ACHN (cell line): Measurements from ENCODE around the gene ELFN2.
"Not testable (repeated sequence)": the region's sequence is repeated elsewhere in the genome, so short reads cannot be mapped to it uniquely, and the experiment has no call there.

Source experiments
- DNase-seq: peaks from one replicate; pipeline ENCODE4 v3.0.0-alpha.2; 2015
- in situ Hi-C: cut with HindIII; loops from 2 replicates; pipeline ENCODE4 v1.10.0; 2017; ENCODE audit warnings: low sequenced_read_pairs, low pct_ligation_motif_present, low pct_unique_long_range_greater_than_20kb

Gene ELFN2

GRCh38 chr22:37416389-37416788 is 10.9 kb downstream of the ELFN2 start:
- in situ Hi-C loops = no loop called here
- no peak for DNase-seq

GRCh38 chr22:37415210-37415609 is 12.1 kb downstream of the ELFN2 start:
- in situ Hi-C loops = no loop called here
- DNase-seq = no peak

GRCh38 chr22:37414288-37414687 is 13.0 kb downstream of the ELFN2 start:
- in situ Hi-C loops = no loop called here
- DNase-seq = no peak

- DNase-seq = no peak
- in situ Hi-C loops = no loop called here
Observed at GRCh38 chr22:37413546-37413945, 13.7 kb downstream of the ELFN2 start.

GRCh38 chr22:37412495-37413250 is 14.6 kb downstream of the ELFN2 start:
- no peak for DNase-seq
- in situ Hi-C loops = no loop called here

GRCh38 chr22:37411655-37412054 is 15.6 kb downstream of the ELFN2 start:
- in situ Hi-C loops = no loop called here
- DNase-seq = no peak

GRCh38 chr22:37410174-37411055 is 16.9 kb downstream of the ELFN2 start:
- in situ Hi-C loops = no loop called here
- DNase-seq = no peak

- in situ Hi-C loops = no loop called here
- DNase-seq = no peak
Observed at GRCh38 chr22:37409459-37410050, 17.7 kb downstream of the ELFN2 start.

GRCh38 chr22:37409031-37409430 is 18.2 kb downstream of the ELFN2 start:
- DNase-seq = no peak
- in situ Hi-C loops = no loop called here

- DNase-seq = no peak
- in situ Hi-C loops = no loop called here
Observed at GRCh38 chr22:37407856-37408255, 19.4 kb downstream of the ELFN2 start.

GRCh38 chr22:37406441-37407235 is 20.6 kb downstream of the ELFN2 start:
- DNase-seq = no peak
- in situ Hi-C loops = no loop called here

- no peak for DNase-seq
- in situ Hi-C loops = no loop called here
Observed at GRCh38 chr22:37404091-37404490, 23.2 kb downstream of the ELFN2 start.

- DNase-seq = no peak
- in situ Hi-C loops = no loop called here
Observed at GRCh38 chr22:37403267-37403960, 23.9 kb downstream of the ELFN2 start.

GRCh38 chr22:37402184-37402506 is 25.1 kb downstream of the ELFN2 start:
- in situ Hi-C loops = no loop called here
- DNase-seq = no peak

- no peak for DNase-seq
- in situ Hi-C loops = no loop called here
Observed at GRCh38 chr22:37401401-37402183, 25.7 kb downstream of the ELFN2 start.

- no peak for DNase-seq
- in situ Hi-C loops = no loop called here
Observed at GRCh38 chr22:37400719-37401118, 26.6 kb downstream of the ELFN2 start.

- in situ Hi-C loops = loop anchor here (10.0 kb wide), 1 partner anchor 75 kb away; no protein-coding TSS in a partner anchor
Observed at GRCh38 chr22:37399457-37399856, 27.8 kb downstream of the ELFN2 start.

More at GRCh38 chr22:37399457-37399856, 27.8 kb downstream of the ELFN2 start:
- DNase-seq = not testable (repeated sequence)
